OCI-M2 (cell line): ENCODE data around the gene MDP1.
"Not testable (repeated sequence)": the region's sequence is repeated elsewhere in the genome, so short reads cannot be mapped to it uniquely, and the experiment has no call there.

ENCODE experiments used
- DNase-seq: peaks from one replicate; lab custom pipeline; 2025; ENCODE audit not compliant: unreplicated experiment; lab: John Stamatoyannopoulos, UW

Gene MDP1

DNA sequence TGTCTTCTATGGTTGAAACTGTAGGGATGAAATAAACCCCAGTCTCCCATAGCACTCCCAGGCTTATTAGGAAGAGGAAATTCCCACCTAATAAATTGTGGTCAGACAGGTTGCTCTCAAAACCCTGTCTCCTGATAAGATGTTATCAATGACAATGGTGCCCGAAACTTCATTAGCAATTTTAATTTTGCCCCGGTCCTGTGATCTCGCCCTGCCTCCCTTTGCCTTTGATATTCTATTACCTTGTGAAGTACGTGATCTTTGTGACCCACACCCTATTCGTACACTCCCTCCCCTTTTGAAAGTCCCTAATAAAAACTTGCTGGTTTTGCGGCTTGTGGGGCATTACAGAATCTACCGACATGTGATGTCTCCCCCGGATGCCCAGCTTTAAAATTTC lies 13.3 kb downstream of the MDP1 start:
- not testable (repeated sequence) for DNase-seq

DNA sequence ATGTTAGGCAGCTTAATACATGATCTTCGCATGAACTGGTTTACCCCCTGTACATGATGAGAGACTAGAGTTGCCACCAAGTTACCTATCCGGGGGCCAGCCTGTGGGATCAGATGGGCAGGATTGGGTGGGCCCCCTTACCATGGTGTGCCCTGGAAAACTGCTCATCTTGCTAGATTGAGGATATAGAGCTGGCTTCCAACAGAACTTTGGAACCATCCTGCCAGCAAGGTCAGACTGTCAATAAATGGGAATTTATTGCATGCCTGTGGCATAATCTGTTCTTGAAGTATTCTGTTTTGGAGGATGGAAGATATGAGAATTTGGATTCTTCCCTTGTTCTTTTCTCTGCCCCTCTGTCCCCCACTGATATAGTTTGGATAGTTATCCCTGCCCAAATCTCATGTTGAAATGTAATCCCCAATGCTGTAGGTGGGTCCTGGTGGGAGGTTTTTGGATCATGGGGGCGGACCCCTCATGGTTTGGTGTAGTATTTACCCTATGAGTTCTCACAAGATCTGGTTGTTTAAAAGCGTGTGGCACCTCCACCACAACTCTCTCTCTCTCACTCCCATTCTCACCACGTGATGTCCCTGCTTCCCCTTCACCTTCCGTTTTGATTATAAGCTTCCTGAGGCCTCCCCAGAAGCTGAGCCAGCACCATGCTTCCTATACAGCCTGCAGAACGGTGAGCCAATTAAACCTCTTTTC lies 16.9 kb downstream of the MDP1 start:
- DNase-seq, result no peak

DNA sequence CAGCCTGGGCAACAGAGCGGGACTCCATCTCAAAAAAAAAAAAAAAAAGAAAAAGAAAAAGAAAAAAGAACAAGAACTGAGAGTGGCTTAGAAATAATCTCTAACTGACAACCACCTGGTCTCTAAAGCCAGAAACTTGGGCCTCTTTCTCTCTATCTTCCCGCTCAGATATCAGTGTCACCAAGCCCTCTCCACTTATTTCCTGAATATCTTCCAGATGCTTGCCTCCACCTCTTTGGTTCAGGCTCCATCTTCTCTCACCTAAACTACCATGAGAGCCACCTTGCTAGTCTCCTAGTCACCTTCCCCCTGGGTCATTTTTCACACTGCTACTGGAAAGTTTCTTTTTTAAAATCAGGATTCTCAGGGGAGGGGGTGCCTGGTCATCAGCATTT lies 18.8 kb downstream of the MDP1 start:
- DNase-seq, result no peak

DNA sequence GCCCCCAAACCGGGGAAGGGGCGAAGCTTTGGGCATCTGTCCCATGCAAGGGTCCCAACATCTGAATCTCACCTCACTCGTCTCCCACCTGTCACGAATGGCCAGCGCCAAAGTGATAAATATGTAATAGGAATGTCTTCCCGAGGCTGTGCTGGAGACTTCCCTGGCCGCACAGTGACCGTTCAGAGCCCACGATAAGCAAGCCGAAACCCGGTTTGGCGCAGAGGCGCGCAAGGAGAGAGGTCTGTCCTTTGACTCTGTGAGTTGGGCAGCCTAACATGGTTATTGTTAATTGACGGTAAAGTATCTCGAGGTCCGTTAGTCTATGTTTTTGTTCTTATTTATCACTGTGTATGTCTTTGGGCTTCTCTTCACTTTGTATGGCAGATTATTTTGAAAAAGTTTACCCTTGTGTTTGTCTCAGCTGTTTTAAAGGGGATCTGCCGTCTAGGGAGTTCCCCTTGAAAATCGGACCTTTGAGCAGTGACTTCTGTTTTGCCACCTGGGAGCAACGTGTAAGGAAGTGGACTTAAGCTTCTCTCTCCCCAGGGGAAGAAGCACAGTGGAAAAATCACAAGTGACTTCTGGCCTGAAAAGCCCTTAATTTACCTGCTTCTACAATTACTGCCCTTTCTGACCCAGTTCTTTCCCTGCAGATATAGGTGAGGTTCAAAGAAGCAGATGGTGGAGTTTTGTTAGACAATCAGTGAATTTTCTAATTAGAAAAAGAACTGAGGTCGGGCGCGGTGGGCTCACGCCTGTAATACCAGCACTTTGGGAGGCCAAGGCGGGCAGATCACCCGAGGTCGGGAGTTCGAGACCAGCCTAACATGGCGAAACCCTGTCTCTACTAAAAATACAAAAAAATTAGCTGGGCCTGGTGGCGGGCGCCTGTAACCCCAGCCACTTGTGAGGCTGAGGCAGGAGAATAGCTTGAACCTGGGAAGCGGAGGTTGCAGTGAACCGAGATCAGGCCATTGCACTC lies 19.5 kb downstream of the MDP1 start:
- no peak for DNase-seq

DNA sequence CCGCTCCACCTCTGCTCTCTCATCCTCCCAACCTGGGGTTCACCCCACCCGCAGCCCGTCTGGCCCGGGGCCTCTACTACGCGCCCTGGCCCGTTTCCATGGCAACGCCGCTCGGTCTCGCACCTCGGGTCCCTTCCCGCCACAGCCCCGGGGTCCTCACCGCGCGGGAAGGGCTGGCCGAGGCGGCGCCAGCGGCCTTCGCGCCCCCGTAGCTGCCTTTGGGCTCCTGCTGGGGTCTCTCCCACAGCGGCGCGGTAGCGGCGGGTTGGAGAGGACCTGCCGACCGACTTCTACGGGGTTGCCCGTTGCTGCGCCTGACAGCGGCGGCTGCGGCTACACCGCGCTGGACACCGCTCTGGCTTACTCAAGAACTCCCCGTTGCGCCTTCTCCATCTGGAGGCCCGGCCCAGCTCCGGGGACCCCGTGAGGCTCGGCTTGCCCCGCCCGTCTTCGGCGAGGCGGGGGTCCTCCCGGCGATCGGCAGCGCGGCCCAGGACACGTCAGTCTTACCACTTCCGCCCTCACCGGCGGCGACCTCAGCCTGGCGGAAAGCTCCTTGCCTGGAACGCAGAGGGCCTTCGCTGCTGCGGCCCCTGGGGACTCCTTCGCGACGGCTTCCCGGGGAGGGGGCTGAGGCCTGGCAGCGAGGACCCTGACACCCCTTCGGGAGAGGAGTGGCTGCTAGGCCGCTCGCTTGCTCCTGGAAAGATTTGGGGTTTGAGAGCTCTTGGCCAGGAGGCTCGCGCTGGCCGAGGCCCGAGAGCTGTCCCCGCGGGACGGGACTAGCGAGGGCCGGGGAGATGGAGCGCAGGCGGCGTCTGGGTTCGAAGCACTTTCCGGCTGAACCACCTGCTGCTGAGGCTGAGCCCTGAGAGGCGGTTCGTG lies 20.4 kb downstream of the MDP1 start, which contains the start of gene TM9SF1:
Gene TM9SF1 (minus strand): TSS at position 256 of the 885 bp plus-strand sequence. CDS start 422 bp downstream, outside the sequence.
- DNase-seq, result peak; percentile 73

DNA sequence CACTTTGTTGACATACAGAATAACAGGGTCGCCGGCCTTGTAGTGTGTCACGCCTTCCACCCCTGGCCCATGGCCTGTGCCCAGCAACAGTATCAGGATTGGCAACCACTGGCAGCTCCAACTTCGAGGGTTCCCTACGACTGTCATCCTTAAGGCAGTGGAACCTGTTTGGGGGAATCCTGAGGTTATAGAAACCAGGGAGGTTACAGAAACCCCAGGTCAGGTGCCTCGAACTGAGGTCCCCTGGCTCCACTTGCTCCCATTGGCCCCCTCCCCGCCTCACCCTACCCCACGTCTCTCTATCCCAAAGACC lies 21.0 kb downstream of the MDP1 start:
- no peak for DNase-seq

DNA sequence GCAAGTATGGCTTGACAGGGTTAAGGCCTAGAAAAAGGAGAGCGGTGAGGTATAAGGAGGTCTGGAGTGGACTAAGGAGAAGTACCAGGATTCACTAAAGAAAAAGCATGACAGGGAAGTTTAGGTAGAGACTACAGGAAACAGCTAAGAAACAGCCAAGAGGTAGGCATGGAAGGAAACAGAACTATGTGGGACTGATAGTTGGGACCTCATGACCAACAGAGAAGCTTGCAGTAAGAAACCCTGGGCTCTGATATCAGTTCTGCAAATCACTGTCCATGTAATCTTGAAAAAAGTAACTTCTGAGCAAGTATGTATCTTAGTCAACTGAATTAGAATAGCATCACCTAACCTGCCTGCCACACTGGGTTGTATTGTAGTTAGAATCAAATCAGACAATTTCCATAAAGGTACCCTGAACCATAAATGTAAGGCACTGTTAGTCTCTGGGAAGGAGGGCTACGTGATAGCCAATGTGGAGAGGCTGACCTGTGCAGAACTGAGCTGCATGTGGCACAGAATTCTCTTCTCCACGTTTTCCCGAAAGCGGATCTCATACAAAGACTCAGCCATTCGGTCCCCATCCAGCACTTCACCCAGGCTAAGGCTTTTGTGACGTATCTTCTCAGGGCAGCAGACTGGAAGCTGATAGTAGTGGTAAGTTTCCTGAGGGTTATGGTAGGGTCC lies 21.5 kb downstream of the MDP1 start:
- DNase-seq, result no peak

DNA sequence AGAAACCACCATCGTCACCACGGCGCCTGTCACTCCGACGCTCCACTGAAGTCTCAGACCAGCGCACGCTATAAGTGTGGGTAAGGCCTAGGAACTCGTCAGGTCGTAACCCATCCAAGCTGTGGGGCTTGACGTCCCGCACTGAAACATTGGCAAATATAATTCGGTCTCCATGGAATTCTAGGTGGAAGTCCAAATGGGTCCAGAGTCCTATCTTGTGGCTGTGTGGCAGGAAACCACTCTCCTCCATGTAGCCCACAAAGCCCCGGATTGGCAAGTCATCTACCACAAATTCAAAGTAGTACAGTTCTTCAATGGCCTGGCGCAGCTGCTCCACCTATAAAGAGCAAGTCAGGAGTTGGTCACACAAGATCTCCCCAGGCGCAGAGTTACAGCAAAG lies 22.9 kb downstream of the MDP1 start:
- no peak for DNase-seq

DNA sequence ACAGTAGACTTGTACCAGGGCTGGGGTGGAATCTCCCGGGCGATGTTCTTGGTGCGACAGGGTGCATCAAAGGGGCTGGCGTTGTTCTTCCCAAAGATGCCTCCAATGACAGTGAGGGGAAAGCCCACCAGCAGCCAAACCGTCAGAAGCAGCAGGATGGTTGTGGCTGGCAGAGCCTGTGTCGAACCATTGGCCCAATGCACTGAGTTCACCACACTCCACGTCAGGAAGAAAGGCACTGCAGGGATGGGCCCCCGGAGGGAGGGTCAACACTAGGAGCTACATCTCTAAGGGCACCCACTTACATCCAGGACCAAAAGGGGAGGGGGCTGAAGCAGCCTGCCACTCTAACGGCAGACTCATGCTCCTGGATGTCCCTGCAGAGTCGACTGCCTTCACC lies 25.4 kb downstream of the MDP1 start:
- DNase-seq, result no peak

DNA sequence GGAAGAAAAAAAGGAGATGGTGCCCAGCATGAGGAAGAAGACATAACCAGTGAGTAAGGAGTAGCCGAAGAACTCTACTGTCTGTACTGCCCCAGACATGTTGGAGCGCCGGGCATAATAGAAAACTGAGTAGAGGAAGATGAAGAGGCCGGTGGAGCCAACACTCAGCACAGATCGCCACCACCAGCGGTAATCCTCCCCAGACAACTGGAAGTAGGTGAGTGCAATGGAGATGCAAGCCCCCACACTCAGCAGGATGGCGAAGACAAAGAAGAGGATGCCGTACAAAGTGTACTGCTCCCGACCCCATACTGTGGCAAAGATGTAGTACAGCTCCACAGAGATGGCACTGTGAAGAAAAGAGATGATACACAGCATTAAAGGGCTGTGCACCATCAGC lies 26.4 kb downstream of the MDP1 start:
- DNase-seq, result no peak

DNA sequence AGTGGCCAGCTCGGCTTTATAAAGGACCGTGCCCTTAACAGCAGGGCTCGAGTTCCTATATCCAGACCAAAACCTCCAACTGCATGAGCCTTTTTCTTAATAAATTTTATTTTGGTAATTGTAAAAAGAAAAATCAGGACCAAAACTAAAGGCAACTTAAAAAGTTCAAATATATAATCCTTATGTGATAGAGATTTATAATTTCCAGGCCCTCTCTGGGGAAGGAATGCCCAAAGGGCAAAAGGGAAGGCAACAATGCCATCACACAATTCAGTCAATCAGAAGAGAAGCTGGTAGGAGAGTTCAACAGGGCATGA lies 26.8 kb downstream of the MDP1 start:
- no peak for DNase-seq

DNA sequence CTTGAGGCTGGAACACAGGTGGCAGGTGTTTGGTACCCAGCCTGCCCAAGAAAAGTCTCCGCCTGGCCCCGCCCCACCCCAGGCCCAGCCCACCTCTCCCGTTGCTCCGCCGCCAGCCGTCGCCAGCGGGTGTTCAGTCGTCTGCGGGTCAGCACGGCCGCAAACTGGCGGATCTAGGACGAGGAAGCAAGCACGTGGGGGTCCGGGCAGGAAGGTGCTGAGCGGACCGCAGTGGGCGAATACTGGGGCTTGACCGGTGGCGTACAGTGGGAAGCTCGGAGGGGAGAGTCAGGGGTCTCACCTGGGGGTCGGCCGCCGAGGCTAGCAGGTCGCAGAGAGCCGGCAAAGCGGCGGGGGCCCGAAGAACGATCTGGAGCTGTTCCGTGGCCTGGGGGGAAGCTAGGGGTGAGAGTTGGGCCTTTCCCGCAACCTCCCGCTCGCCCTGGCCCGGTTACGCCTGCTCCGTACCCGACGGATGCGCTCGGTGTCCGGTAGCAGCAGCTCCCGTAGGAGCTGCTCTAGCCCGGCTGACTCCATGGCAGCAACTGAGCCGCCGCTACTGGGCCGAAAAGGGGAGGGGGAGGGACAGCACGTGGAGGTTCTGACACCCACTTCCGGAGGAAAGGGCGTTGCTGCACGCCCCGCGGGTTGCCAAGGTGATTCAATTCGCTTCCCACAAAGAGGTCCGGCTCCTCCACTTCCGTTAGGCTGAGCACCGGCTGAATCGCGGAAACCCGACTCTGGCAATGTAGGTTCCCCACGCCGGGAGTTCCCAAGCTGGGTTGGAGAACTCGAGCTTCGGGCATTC lies 27.4 kb downstream of the MDP1 start, which contains the start of gene IPO4:
Gene IPO4 (minus strand): TSS at position 566 of the 808 bp plus-strand sequence. CDS start 29 bp downstream, at position 537.
- DNase-seq, result peak; percentile 75

DNA sequence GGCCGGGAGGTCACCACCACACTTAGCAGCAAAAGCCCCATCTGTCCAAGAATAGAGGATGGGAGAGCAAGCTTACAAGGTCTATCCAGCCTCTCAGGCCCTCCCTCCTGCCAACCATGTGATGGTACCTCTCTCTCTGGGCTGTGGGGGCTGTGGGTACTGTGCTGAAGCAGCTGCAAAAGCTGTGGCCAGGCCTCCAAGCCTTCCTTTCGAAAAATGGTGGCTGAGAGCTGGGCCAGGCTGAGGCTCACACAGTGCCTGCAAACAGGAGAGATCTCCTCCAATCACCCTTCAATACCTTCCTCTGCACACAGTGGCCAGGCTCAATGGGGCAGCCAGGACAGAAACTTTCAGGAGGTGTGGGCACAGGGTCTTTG lies 28.3 kb downstream of the MDP1 start:
- no peak for DNase-seq

DNA sequence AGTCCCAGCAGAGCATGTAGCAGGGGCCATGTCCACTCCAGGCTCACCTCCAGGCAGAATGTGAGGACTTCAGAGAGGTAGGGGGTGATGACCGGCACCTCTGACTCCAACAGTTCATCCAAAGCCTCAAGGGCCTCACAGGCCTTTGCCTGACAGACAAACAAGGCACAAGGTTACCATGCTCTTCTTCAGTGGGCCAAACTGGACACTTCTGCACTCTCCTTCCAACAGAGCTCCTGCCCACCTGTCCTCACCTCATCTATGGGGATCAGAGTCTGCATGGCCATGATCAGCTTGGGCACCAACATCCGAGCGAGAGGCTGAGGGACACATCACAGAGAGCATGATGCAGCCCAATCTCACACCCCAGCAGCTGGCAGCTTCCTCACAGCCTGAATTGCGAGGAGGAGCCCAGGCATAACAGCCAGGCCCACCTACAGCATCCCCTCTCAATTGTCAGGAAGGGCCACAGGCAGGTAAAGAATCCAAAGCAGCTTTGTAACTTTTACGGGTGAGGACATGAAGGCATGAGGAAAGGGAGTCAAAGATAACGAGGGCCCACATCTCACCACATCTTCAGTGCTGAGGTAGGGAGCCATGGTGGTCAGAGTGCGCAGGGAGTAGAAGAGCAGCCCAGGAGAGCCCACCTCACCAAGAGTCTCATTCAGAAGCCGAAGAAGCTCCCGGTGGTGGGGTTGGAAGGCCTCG lies 28.9 kb downstream of the MDP1 start:
- DNase-seq, result no peak

DNA sequence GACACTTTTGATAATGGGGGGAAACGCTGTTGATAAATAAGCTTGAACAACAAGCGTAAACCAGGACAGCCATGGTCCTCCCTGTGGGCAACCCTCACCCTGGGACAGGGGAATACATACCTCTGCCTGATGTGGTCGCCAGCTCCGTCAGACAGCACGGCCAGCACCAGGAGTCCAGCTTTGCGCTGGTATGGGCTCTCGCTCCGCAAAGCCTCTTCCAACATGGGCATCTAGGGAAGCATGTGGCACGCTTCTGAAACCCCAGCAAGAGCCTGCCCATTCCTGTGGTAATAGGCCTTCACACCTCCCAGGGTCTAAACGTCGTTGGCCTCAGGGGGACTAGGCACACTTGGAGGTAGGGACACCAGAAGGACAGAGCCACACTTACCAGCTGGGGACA lies 30.1 kb downstream of the MDP1 start:
- DNase-seq, result no peak

DNA sequence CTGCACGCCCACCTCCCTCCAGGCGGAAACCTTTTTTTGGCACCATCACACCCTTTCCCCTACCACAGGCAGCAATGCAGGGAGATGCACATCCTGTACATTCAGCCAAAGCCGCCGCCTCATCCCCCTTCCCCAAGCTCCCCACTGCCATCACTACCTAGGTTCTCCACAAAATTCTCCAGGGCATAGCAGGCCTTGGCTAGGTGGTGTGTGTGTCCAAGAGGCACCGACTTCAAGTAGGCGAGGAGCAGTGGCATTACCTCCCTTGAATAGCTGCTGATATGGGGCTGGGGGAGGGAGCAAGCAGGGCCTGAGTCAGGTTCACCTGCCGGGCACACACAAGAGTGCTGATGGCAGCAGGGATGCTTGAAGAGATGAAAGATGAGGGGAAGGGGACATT lies 30.8 kb downstream of the MDP1 start:
- DNase-seq, result no peak

DNA sequence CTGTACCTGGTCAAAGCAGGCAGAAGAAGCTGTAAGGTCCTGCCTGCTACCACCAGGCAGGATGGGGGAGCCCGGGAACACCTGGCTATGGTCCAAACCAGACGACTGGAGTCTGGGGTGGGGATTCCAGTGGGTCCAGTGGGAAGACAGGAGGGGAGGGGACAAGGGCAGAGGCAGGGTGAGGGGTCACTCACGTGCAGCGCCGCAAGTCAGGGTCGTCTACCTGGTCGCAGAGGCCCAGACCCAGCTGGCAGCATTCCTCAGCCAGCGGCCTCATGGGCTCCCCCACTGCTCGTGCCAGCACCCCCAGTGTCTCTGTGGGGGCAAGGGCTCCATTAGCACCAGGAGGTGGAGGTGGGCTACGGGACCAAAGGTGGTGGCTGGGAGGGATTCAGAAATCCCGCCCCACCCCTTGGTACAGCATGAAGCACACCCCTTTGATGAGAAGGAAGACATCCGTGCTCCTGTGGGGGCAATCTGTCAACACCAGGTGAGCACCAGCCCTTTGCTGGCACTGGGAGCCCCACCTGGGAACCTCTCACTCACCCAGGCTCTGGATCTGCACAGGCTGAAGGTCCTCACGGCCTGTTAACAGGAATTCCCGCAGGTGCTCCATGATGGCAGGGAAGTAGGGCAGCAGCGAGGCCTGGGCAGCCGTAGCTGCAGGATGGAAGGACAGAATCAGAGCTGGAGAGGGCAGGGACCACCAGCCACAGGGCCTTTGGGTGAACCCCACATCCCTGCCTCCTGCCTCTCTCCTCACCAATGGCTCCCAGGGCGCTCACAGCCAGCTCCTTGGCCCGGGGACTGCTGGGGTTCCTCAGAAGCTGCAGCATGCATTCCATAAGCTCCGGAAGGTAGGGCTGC lies 31.5 kb downstream of the MDP1 start:
- no peak for DNase-seq

DNA sequence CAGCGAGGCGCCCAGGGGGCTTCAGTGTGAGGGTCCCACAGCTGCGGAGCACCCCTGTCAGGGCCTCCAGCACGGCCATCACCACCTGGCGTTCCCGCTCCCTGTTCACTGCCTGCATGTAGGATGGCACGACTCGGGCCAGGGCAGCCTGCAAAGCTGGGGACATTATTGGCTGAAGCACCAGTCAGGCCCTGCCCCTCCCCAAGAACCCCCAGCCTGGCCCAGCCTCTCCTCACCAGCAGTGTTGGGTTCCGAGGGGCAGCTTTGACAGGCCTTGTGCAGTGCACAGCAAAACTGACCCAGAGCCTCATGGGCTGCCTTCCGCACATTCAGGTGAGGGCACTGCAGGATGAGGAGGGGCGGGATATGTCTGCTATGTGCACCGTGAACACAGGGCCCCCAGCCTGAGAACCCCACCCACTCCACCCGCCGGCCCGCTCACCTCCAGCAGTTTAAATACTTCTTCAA lies 32.8 kb downstream of the MDP1 start:
- DNase-seq, result no peak
